GM21390 (cell line): Measurements from ENCODE around the gene LGI2.
A peak's percentile ranks its signal among the peaks of the same experiment; 100 is the strongest.

Experiments used
- ATAC-seq: cut with Tn5 transposase; IDR thresholded peaks from one replicate; pipeline ENCODE4 v1.9.1; 2021; ENCODE audit not compliant: unreplicated experiment

The LGI2 gene

DNA sequence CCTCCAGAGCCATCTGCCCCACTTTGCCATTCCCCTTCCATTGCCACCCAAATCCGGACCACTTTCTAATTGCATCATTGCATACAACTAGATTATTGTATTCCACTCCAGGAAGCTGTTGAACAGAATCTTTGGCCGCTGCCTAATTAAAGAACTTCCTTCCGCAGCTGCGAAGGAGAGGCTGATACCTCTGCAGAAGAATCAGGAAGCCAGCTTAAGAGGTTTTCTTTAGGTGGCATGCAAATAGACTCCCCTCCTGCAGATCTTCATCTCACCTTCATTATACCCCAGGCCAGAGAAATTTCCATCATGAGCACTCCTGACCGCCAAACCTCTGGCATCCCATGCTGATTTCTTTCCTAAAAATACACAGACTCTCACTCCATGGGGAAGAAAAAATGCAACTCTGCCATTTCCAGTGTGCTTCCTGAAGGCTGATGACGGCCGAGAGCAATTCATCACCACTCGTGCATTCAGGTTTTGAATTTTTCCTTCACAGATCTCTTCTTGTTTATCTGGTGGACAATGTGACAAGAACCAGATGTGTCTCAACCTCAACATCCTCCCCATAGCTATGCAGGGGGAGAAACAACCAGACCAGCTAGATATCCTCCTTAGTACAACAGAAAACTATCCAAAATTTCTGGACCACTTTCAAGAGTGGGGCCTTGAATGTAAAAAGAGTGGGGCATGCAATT lies 31.2 kb downstream of the LGI2 start:
- ATAC-seq: no peak

DNA sequence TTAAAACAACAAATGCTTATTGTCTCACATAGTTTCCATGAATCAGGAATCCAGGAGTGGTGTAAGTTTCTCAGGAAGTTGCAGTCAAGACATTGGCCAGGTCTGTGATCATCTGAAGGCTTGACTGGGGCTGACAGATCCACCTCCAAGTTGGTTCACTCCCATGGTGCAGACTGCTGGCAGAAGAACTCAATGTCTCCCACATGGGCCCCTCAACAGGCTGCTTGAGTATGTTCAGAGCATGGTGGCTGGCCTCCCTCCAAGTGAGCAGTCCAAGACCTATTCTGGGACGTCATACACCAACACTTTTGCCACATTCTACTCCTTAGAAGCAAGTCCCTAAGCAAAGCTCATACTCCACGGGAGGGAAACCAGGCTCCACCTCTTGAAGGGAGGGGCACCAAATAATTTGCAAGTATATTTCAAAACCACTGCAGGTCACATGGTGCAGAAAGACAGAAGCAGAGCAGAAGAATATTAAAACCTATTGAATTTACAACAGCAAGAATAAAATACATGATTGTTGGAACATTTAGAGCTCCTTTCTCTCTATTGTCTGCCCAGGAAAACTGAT lies 35.3 kb downstream of the LGI2 start:
- ATAC-seq: no peak

DNA sequence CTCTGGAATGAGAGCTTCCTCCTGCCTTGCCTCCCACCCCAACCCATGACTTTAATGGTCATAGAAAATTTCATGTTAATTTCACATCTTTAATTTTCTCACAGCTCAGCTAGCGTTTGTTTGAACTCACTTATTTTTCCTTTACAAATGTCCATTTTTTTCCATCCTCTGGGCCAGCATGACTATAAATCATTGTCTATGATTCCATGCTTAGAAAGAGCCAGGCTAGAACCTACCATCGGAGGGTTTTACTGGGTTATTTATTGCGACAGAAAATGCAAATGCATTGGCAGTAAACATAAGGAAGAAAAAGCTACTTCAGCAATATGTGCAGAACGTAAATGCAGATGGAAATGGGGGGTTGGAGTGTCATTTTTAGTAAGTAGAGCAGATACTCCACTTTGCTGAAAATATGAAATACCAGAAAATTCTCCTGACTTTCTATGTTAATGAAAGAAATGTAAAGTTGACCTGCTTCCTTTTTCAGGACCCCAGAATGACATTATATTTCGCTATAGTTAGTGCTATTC lies 37.1 kb downstream of the LGI2 start:
- ATAC-seq: no peak

DNA sequence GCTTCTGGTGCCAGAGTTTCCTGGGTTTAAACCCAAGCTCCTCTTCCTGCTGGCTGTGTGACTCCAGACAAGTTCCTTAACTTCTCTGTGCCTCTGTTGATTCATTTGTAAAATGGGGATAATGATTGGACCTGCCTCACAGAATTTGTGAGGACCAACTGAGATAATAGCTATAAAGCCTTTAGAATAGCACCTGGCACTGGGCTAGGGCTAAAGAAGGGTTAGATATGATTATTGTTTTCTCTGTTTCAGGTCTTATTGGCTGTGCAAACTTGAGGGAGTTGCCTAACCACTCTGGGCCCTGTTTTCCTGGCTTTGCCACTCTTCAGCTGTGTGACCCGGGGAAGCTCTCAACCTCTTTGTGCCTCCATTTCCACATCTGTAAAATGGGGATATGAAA lies 37.8 kb downstream of the LGI2 start:
- ATAC-seq: no peak

DNA sequence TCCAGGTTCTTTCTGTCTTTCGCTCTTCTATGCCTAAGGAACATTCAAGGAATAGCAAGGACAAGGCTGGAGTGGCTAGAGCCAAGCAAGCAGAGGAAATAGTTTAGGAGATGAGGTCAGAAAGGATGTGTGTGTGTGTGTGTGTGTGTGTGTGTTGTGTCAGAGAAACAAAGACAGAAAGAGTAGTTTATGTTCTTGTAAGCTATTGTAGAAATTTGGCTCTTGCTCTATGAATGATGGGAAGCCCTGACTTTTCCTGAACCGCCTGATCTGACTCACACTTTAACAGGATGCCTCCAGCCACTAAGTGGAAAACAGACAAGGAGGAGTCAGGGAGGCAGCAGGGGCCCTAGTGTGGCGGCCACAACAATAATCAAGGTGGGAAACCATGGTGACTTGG lies 39.7 kb downstream of the LGI2 start:
- no peak for ATAC-seq

DNA sequence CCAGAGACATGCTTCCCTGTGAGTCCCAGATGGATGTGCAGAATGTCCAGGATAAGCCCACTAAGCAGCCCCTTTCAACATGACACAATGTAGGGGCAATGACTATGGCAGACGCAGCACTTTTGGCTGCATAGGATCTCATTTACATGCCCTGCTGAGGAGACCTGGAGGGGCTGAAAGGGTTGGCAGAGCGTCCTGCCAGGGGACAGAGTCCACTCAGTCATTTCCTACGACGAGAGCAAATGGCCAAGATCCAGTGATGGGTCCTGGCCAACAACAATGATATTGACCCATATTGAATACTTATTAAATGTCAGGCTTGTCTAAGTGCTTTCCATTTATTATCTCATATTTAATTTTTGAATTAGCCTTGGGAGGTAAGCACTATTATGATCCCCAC lies 41.4 kb downstream of the LGI2 start:
- no peak for ATAC-seq

DNA sequence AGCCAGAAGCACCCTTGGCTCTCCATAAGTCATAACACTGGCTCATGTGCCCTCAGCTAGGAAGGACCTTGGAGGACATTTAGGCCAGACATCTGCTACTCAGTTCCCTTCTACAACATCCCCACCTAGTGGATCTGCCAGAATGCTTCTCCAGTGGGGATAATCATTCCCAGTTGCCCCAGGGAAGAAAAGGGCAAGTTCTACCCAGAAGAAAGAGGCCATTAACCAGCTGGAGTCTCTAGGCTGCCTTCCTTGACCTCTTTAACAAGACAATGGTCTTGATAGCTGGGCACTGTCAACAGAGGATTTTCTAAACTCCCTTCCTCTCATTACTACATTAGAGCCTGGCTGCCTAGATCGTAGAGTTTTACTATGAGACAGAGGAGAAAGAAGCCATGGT lies 42.0 kb downstream of the LGI2 start:
- no peak for ATAC-seq

DNA sequence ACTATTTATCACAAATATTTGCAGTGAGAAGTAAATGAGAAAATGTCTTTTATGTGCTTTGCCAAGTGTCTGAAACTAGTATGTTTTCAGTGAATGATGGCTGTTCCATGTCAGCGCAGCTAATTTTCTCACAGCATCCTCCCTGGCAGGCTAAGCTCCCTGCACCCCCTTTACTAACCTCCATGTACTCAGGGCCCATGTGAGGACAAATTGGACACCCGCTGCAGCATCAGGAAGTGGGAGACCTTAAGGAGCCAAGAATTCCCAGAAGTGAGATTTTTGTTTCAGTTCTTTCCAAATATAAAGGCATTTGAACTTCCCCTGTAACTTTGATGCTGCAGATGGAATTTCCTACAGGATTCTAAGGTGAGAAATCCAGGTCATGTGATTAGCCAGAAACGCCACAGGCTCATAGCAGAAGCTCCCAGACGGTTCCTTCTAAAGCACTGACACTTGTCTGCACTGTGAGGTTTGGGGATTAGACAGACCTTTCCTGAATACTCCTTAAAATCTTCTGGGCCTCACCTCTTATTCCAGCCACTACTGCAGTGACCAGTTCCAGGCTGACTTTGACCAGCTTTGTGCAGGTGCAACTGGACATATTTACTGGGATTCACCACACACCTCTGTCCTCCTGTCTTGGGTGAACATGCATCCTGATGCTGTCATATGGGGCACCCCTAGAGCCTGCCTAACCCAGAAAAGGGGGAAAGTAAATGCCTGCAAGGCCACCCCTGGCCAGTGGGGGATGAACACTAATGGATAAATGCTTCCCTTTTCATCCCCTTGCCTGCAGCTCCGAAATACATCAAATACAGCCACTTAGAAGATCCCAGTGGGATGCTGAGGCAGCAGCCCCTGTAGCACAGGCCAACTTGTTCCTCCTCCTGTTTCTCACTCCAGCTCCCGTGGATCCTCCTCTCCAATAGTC lies 45.9 kb downstream of the LGI2 start:
- no peak for ATAC-seq

DNA sequence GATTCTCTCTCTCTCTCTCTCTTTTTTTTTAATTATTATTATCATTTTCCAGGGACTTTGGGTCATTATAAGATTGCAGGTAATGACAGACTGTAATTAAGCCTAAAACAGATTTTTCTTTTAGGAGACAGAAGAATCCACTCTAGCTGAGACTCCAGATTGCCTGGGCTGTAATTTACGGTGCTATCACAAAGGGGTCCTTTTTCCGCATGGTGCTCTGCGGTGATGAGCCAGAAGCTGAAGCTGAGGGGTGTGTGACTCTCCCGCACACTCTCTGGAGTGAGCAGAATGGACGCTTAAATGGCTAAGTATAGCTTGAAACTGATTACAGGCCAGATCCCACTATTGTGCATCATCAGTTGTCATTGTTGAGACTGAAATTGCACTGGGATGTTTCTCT lies 50.0 kb downstream of the LGI2 start:
- no peak for ATAC-seq

DNA sequence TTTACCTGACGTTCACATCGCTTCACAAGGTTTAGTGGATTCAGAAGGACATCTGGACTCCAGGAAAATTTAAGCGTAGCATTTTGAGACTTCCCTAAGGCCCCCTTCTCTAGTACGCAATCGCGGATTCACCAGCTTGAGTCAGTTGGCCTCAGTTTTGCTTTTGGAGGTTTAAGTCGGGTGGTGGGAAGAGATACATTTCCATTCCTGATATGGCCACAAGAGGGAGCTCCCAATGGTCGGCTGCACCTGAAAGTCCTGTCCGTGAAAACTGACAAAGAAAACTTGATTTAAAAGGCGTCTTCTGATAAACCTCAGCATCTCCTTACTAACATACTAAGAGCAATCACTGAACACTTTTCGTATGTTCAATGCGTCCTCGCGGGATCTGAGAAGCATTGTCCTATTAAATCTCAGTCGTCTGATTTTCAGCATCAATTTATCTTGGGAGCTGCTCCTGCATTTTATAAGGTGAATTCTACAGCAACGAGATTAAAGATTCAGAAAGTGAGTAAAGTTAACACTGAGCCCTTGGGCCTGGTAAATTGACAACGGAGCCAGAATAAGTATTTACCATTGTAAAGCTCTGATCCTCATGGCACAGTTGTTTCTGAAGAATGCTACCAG lies 50.6 kb downstream of the LGI2 start:
- ATAC-seq: peak; percentile 87

DNA sequence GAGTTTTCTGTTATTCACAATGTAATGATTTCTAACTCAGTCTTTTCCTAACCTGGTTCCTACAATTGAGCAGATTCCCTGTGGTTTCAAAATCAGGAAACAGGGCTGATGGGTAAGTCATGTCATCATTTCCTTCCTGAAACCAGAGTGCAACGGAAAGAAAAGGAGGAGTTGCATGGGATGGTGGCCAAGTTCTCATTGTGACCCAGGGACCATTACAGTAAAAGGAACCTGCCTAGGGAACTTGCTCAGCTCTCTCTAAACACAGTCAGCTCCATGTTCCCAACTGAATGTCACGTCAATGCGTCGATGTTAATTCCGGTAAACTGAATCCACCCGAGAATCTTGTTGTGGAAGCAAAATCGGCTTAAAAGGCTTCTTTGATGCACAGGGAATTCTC lies 51.2 kb downstream of the LGI2 start:
- ATAC-seq: no peak

DNA sequence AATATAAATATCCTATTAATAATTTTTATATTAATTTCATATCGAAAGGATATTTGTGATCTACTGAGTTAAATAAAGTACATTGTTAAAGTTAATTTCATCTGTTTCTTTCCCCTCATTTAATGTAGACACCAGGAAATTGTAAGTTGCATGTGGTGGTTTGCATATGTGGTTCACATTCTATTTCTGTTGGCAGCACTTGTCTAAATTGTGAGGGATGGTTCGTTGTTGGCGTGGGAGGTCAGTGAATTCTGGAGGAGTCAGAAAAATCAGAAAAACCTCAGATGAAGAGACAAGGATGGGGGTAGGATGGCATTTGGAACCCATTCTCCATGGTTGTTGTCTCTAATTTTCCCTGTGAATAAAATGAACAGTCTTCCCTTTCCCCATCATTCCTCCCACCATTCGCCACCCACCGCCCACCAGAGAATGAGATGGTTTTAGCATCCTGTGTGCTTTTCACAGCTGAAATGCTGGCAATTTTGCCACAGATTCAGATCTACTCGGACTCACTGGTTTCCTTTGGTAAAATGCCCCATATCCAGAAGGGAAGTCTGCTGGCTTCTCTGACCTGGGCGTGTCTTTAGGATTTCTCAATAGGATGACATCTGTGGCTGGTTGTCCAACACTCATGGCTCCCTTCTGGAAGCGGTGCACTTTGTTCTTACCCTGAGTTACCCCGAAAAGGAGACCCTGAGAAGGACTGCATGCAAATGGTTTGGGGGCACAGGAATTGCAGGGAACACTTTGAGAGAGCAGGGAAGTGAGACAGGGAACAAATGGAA lies 52.3 kb downstream of the LGI2 start:
- ATAC-seq: no peak

DNA sequence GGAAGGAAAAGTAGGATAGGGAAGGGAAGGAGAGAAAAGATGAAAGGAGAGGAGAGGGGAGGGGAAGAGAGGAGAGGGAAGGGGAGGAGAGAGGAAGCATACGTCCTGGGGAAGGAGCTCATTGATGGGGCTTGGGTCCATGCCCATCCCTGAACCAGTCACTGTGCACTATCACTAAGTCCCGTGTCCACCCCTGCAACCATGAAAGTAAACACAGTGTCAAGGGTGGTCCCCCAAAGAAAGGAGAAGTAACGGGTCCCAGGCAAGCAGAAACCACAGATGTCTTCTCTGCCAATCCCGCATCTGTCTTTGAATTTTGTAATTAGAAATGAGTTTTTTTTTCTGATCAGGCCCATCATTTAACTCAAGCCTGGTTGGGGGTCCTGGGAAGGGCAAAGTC lies 55.2 kb downstream of the LGI2 start:
- no peak for ATAC-seq

DNA sequence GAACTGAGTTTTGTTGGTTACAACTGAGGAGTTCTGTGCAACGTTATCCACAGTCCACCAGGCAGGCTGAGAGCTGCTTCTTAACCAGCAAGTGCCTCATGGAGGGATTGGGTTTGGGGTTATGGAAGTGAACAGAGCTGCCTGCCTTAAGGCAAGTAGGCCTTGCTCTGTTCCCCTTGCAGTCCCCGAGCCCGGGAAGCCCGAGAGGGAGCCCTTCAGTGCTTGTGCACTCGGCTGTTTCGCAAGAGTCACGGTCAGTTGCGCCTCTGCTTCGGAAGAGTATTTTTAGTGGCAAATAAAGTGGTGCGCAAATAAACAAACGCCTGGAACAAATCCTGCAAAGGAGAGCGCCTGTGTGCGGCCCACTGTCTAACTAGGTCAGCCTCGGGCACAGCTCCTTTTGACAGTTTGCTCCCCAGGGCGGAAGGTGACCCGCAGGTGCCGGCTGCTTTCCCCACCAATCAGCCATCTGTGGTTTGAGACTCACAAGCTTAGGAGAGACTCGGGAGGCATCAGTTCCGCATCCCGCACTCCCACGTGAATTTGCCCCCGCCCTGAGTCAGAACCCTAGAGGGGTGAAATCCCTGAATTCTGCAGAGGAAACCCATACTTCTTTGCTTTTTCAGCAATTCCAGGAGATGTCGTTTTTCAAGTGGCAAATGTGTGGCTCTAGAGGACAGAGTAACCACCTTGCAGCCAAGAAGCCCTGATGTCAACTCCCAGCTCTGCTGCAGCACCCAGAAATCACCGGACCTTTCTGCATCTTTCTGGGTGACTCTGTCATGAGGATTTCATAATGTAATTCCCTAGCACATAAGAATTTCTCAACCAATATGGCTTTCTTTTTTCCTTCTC lies 56.8 kb downstream of the LGI2 start:
- no peak for ATAC-seq

DNA sequence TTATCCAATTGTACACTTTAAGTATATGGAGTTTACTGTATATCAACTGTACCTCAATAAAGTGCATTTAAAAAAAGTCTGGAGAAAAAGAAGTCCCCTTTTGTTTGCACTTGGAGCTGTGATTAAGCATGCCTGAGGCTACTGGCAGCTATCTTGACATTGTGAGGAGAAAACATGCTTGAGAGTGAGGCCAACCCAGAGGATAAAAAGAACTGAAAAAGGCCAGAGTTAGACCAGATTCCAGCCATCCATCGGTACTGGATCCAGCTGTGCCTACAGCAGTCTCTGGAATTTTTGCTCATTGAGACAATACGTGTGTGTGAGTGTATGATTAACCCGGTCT lies 57.4 kb downstream of the LGI2 start:
- ATAC-seq: no peak

DNA sequence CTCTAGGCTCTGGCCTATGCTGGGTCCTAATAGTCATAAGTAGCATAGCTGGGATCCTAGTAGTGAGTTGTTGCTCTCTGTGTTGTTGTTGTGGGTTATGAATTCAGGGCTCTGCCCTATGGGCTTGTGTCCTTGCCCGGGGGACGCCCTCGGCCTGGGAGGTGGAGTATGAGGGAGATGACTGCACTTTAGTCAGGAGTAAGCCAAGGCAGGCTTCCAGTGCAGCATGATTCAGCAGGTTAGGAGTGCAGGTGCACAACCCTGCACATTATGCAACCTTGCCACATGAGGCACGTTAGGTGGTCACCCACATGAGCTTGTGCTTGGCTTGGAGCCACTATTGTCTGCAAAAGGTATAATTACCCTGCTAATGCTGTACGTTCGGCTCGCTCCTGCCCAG lies 59.6 kb downstream of the LGI2 start:
- ATAC-seq: no peak

DNA sequence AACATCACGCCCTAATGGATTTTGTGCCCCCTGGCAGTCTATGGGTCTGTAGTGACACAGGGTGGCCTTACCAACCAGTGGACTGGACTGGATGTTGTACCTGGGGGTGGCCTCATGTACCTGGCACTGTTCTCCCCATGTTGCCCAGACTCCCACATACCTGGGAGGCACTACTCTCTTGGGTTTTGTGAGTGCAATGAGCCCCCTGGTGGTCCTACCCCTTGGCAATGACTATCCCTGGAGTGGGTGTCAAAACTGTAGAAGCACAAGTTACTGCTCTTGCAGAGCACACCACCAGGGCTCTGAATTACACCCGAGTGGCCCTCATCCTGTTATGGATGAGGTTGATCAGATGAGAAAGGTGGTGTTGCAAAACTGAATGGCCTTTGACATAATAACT lies 60.1 kb downstream of the LGI2 start:
- no peak for ATAC-seq

DNA sequence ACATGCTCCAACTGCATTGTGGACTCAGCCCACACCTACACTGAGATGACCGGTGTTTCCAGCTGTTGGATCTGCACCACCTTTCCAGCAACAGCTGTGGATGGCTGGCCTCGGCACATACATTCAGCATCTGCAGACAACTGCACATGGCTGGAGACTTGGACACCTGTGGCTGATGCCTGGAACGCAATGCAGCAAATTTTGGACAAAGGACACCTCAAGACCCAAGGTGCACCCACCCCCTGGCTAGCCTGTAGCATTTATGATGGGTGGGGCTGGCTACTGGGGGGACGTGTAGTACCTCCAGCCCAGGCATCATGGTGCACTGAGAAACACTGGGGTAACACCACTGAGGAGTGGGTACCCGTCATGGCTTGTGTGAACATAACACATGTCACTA lies 60.6 kb downstream of the LGI2 start:
- ATAC-seq: no peak

DNA sequence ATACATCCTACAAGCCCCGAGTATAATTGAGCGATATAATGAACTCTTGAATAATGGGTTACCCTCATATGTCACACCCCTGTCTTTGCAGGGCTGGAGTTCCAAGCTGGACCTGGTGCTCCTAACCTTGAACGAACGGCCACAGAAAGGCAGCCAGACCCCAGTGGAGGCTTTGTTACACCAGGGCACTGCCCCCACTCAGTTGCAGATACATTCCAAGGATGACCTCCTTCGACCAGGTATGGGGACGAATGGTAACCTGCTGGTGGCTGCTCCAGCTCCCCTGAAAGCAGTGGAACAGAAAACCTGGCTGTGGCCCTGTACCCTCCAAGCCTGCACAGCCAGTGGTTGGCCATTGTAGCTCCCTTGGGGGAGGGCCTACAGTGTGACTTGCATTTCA lies 61.3 kb downstream of the LGI2 start:
- no peak for ATAC-seq

DNA sequence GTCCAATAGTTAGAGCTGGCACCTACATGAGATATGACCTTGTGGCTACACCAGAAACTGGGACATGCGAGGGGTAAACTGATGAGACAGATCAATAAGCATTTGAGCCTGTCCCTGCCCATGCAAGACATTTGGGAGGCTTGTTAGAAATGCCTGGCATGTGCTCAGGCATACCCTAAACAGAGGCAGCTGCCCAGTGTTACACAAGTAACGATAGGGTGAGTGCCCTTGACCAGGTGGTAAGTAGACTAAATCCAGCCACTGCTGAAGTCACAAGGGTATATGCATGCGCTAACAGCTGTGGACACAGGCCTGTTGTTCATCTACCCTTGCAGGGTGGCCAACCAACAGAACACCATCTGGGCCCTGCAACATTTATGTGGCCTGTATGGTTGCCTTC lies 61.8 kb downstream of the LGI2 start:
- no peak for ATAC-seq
